ENCODE measurements around the gene ARL5A. TPM values are rescaled to one million over a fixed set of nuclear protein-coding genes. Genes with fewer than 3 reads are reported as not detected.

Gene ARL5A
- total and polyA plus RNA-seq, 9 of the 15 experiments (the other 6 are each of a cell fraction or from before 2014, with no cell fraction given) = 16.3 to 117 (median 88.4) TPM

DNA sequence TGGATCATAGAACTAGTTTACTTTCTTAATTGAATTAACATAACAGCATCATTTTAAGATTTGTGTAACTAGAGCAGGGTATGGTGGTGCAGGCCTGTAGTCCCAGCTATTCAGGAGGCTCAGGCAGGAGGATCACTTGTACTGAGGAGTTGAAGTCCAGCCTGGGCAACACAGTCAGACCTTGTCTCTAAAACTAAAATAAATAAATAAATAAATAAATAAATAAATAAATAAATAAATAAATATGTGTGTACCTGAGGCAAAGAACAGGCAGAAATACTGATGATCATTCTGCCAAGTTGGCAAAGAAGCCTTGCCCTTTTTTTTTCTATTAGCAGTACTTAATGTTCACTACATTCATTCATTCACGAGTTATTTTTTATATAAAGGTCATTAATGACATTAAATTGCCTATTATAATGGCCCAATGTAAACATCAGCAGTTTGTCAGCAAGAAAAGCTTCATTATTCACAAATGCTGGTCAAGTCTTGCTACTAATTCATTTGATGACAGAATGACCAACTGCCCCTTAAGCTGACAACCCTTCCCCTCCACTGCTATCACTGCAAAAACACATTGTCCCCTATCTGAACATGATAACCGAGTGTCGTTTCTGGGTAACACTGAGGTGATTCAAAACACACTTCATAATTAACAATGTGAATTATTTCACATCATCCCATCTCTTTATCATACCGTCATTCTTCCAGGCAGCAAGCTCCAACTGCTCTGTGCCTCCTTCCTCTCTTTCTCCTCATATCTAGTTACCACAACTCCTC, 39.0 kb downstream of the ARL5A start (continued):
- TF ChIP-seq PTBP1 (IDR thresholded peaks at IDR 0.05; ENCODE audit: low read depth, low read length) (no peak), ATF7 (IDR thresholded peaks at IDR 0.05) (peak; percentile 67; the same call in 1 of the 2 replicates), ZBTB34 (CRISPR knock-in tag; IDR thresholded peaks at IDR 0.05) (no peak), BRF2 (IDR thresholded peaks at IDR 0.05; ENCODE audit: borderline replicate concordance, insufficient read depth, insufficient read length) (no peak), SNRNP70 (optimal IDR thresholded peaks at IDR 0.05; ENCODE audit: low read depth, low read length) (no peak), ADNP (tag; IDR thresholded peaks at IDR 0.05) (no peak), GTF2F1 (IDR thresholded peaks at IDR 0.05; ENCODE audit: low read depth, low read length) (no peak), ZNF696 (CRISPR knock-in tag; conservative IDR thresholded peaks at IDR 0.05) (no peak), PTRF (tag; IDR thresholded peaks at IDR 0.05) (no peak), SMARCE1 (IDR thresholded peaks at IDR 0.05) (peak; percentile 88), SLC30A9 (CRISPR knock-in tag; IDR thresholded peaks at IDR 0.05) (no peak), ARHGAP35 (IDR thresholded peaks at IDR 0.05; ENCODE audit: partially characterized antibody) (no peak), ZBED1 (IDR thresholded peaks at IDR 0.05) (no peak), PTTG1 (tag; IDR thresholded peaks at IDR 0.05; ENCODE audit: low read depth) (no peak), SMC3 (conservative IDR thresholded peaks at IDR 0.05; ENCODE audit: insufficient read depth, low read depth, low read length) (no peak), KAT8 (IDR thresholded peaks at IDR 0.05; ENCODE audit: low read depth) (no peak), RAD51 (IDR thresholded peaks at IDR 0.05; ENCODE audit: borderline replicate concordance, low read depth) (peak; percentile 23; the same call in 1 of the 2 replicates), ZNF311 (CRISPR knock-in tag; IDR thresholded peaks at IDR 0.05) (no peak), NFXL1 (CRISPR knock-in tag; IDR thresholded peaks at IDR 0.05) (no peak), E2F1 (CRISPR knock-in tag; IDR thresholded peaks at IDR 0.05) (no peak), RBFOX2 (IDR thresholded peaks at IDR 0.05; ENCODE audit: low read depth, low read length) (no peak)
- TF ChIP-seq, protein P1, sequence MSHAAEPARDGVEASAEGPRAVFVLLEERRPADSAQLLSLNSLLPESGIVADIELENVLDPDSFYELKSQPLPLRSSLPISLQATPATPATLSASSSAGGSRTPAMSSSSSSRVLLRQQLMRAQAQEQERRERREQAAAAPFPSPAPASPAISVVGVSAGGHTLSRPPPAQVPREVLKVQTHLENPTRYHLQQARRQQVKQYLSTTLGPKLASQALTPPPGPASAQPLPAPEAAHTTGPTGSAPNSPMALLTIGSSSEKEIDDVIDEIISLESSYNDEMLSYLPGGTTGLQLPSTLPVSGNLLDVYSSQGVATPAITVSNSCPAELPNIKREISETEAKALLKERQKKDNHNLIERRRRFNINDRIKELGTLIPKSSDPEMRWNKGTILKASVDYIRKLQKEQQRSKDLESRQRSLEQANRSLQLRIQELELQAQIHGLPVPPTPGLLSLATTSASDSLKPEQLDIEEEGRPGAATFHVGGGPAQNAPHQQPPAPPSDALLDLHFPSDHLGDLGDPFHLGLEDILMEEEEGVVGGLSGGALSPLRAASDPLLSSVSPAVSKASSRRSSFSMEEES (CRISPR knock-in tag; IDR thresholded peaks at IDR 0.05) = no peak
- TF ChIP-seq, protein P2, sequence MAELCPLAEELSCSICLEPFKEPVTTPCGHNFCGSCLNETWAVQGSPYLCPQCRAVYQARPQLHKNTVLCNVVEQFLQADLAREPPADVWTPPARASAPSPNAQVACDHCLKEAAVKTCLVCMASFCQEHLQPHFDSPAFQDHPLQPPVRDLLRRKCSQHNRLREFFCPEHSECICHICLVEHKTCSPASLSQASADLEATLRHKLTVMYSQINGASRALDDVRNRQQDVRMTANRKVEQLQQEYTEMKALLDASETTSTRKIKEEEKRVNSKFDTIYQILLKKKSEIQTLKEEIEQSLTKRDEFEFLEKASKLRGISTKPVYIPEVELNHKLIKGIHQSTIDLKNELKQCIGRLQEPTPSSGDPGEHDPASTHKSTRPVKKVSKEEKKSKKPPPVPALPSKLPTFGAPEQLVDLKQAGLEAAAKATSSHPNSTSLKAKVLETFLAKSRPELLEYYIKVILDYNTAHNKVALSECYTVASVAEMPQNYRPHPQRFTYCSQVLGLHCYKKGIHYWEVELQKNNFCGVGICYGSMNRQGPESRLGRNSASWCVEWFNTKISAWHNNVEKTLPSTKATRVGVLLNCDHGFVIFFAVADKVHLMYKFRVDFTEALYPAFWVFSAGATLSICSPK (IDR thresholded peaks at IDR 0.05; ENCODE audit: borderline replicate concordance) = no peak

Measured in K562 (cell line).